Measurements from ENCODE around the gene TCF7L2. TPM values are rescaled to one million over a fixed set of nuclear protein-coding genes. Genes with fewer than 3 reads are reported as not detected.

The TCF7L2 gene
- total and polyA plus RNA-seq, 9 of the 15 experiments (the other 6 are each of a cell fraction or from before 2014, with no cell fraction given): 0.32 to 2.8 (median 0.92) TPM

GRCh38 chr10:112954974-112955581 lies 5.0 kb downstream of the TCF7L2 start:
- intact Hi-C loops (cut with micrococcal nuclease) (loop anchor here (5.0 kb wide), 1 partner anchor 107 kb away; no protein-coding TSS in a partner anchor), in situ Hi-C loops (cut with MboI) (no loop called here)
- ChIA-PET CTCF (ENCODE audit: low intra/inter-chr PET ratio) (no interaction called here), POLR2A (interaction anchor here (0.5 to 0.7 kb wide), 2 partner anchors 12 to 41 kb away, joined by 4 read pairs; no protein-coding TSS in a partner anchor)
- Histone ChIP-seq H3K79me2 (ENCODE audit: control insufficient read depth, insufficient read depth, low read length) (peaks cover 4% of the 10 kb centered on the region; the same call in 2 of the 3 replicates), H3K4me2 (ENCODE audit: insufficient read depth, low read length) (no peak overlapping the region), H3K4me1 (replicated peaks in 1 of 2; ENCODE audit: control insufficient read depth in 2 of 2, insufficient read depth in 2 of 2, low read length in 2 of 2) (peaks cover 8 to 10% of the 10 kb centered on the region in 2 experiments; a peak in 4 of 5 replicates), H3K27ac (ENCODE audit: extremely low read depth, low read depth, low read length) (no peak overlapping the region), H3K9ac (ENCODE audit: insufficient read depth in 1 of 2, low read depth in 2 of 2, low read length in 2 of 2) (no peak overlapping the region), H3K27me3 (ENCODE audit: control insufficient read depth in 2 of 2, insufficient read depth in 2 of 2, low read length in 2 of 2) (no peaks in the 10 kb centered on the region; a peak in 1 of 5 replicates), H4K20me1 (replicated peaks; ENCODE audit: control insufficient read depth, insufficient read depth, low read length) (no peaks in the 10 kb centered on the region), H3K4me3 (no peak overlapping the region), H3K9me1 (ENCODE audit: control insufficient read depth, insufficient read depth, low read length) (no peaks in the 10 kb centered on the region), H2AFZ (ENCODE audit: low read depth, low read length) (no peak overlapping the region), H3K36me3 (ENCODE audit: control insufficient read depth, insufficient read depth, low read length) (no peaks in the 10 kb centered on the region), H3K9me3 (replicated peaks; ENCODE audit: control insufficient read depth, insufficient read depth, low read depth, low read length) (no peaks in the 10 kb centered on the region)
- DNase-seq (ENCODE audit: extremely low read depth in 1 of 4, low spot score in 3 of 4): no peak
- no peak for ATAC-seq
- no peak for FAIRE-seq
- TF ChIP-seq ZNF780A (CRISPR knock-in tag; IDR thresholded peaks at IDR 0.05): no peak
- no peak for TF ChIP-seq ZNF316 (IDR thresholded peaks at IDR 0.05)
- peak; percentile 29 for TF ChIP-seq CBX2 (IDR thresholded peaks at IDR 0.05; ENCODE audit: insufficient read depth, low read length, poor library complexity, severe bottlenecking)
- TF ChIP-seq KAT2B (IDR thresholded peaks at IDR 0.05; ENCODE audit: low read depth, low read length): no peak
- peak; percentile 43 for TF ChIP-seq PRDM10 (IDR thresholded peaks at IDR 0.05; ENCODE audit: partially characterized antibody)
- TF ChIP-seq ZFPM2 (CRISPR knock-in tag; IDR thresholded peaks at IDR 0.05): no peak
- no peak for TF ChIP-seq ILK (tag; IDR thresholded peaks at IDR 0.05; ENCODE audit: borderline replicate concordance, low read depth)
- no peak for TF ChIP-seq NKRF (IDR thresholded peaks at IDR 0.05; ENCODE audit: borderline replicate concordance)
- no peak for TF ChIP-seq SMARCB1 (IDR thresholded peaks at IDR 0.05; ENCODE audit: insufficient read length, low read depth)
- TF ChIP-seq ZSCAN29 (IDR thresholded peaks at IDR 0.05): no peak
- WGBS (ENCODE audit: insufficient coverage, low coverage, missing lambda C conversion rate): 19% methylated on average over 6 of the region's 7 CpGs
- no TSS peak for BruUV-seq (replicated peaks)
